GM11168 (cell line): ENCODE data around the gene JCAD.
"Not testable (repeated sequence)": the region's sequence is repeated elsewhere in the genome, so short reads cannot be mapped to it uniquely, and the experiment has no call there.

Experiments used
- in situ Hi-C: fragments of 300-500 bp; cut with MboI; formaldehyde crosslinking; loops from one replicate; pipeline ENCODE4 v1.12.0; 2022; ENCODE audit warnings: low sequenced_read_pairs; ENCODE audit not compliant: unreplicated experiment

Gene JCAD

DNA sequence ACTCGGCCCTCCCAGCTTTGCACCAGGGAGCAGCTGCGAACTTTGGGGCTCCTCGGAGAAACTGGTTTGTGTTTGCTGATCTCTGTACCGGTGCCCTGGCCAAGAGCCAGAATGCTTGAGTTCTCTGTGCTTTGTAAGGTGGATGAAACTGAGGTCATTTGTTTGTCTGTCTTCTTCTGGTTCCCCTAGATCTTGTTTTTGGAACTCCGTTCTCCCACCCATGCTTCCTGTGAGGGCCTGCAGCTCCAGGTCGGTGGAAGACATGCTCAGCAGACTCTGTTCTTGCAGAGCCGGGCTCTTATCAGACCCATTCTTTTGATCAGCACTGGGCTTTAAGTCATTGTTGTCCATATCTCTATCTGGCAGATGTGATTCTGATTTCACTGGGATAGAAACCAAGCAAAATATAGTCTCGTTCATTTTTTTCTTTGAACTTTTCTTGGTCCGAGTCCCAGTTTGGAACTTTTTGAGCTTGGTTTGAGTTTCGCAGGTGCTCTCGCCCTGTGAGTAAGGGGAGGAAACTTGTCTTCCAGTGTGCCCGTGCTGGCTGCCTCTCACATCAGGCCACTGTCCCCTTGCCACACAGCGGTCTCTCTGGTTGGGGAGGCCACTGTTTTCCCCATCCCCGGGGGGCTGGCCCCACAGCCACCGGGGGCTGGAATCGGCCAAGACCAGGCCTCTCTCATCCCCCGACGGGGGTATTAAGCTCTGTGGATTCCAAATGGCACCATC lies 31.2 kb downstream of the JCAD start:
- in situ Hi-C loops = no loop called here

DNA sequence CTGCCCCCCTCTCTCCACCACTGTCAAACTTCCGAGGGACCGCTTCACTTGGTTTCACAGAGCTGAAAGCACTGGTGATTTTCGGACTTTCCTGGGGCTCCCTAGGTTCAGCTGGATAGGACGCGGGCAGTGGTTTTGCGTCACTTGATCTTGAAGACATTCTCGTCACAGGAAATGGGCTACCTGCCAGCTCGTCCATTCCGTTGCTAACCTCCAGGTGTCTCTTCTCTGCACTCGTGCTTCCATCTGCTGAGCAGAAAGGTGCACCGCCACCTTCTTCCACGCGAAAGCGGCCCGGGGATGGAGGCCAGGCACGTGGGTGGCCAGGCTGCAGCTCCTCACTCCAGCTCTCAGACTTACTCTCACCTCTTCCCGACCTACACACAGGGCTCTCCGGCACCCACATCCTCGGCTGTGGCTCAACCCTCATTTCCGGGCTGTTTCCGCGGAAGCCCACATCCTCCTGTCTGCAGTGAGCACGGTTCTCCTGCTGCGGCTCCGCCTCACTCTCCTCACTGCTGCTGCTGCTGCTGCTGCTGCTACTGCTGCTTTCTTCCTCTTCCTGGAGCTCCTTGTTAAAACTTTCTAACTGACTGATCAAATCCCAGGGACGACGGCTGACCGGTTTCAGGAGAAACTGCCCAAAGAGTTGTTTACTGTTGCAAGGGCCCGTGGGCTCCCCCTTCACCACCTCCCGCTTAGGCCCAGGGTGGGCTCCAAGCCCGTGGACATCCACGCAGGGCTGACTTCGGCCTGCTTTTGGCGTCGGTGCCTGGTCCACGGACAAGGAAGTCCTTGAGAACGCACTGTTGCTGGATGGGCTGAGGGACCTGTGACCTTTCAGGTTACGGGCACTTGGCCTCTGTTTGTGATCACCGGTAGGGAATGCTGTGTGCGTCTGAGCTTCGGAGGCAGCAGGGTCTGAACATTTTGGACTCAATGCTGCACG lies 32.1 kb downstream of the JCAD start:
- in situ Hi-C loops = no loop called here

DNA sequence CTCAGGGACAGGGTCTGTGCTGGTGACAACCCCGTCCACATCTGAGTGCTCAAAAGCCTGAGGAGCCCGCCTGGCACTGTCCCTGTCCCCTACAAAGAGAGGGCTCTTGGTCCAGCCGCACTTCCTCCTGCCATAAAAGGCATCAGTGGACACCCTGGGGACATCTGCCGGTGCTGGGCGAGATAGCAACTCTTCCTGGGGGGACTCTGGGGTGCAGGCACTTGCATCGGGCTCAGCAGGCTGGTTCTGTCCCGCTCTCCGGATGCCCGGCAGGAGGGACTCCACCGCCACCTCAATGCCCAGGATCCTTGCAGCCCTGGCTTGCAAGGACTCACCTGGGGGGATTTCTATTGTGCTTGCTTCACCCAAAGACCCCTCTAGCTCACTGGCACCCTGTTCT lies 32.8 kb downstream of the JCAD start:
- in situ Hi-C loops = no loop called here

DNA sequence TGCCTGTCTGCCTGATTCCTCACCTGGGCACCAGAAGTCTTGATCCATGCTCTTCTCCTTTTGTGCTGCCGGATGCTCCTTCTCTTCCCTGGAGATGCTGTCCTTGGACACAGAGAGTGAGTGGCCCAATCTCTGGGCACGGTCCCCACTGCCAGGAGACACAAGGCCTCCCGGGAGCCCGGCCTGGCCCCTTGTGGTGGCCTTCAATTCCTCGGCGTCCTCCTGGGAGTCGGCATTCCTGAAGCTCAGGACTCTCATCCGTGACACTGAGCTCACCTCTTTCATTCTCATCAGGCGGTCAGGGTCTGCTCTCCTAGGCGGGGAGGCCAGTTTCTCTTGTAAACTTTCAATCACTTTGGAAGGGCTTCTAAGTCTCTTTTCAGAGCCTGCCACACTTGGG lies 33.3 kb downstream of the JCAD start:
- in situ Hi-C loops = no loop called here

DNA sequence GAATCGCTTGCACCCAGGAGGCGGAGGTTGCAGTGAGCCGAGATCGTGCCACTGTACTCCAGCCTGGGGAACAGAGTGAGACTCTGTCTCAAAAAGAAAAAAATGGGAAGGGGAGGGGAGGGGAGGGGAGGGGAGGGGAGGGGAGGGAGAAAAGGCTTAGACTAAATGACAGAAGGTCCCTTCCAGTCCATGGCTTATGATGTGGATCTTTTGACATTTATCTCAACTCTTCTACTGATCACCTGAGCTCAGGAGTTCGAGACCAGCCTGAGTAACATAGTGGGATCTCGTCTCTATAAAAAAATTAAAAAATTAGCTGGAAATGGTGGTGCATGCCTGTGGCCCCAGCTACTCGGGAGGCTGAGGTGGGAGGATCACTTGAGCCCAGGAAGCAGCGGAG lies 34.0 kb downstream of the JCAD start:
- in situ Hi-C loops = not testable (repeated sequence)

DNA sequence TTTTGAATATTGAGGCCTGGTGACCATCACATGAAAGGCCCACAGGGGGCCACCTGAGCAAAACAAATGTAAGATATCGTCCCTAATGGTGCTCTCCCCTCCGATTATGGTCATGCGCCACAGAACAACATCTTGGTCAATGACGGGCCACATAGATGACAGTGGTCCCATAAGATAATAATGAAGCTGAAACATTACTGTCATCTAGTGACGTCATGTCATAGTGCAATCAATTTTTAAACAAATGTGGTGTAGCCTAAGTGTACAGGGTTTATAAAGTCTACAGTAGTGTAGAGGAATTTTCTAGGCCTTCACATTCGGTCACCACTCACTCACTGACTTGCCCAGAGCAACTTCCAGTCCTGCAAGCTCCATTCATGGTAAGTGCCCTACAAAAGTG lies 36.8 kb downstream of the JCAD start:
- in situ Hi-C loops = loop anchor here (25.0 kb wide), 1 partner anchor 565 kb away; no protein-coding TSS in a partner anchor

DNA sequence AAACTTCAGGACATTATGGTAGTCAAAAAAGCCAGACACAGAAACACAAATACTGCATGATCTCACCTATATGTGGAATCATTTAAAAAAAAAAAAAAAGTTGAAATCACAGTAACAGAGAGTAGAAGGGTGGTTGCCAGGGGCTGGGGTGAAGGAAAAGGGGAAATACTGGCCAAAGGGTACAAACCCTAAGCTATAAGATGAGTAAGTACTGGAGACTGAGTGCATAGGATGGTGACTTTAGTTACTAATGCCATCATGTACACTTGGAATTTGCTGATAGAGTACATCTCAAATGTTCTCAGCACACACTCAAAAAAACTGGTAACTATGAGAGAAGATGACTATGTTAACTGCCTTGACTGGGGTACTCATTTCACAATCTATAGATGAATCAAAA lies 39.9 kb downstream of the JCAD start:
- in situ Hi-C loops = loop anchor here (25.0 kb wide), 1 partner anchor 568 kb away; no protein-coding TSS in a partner anchor

DNA sequence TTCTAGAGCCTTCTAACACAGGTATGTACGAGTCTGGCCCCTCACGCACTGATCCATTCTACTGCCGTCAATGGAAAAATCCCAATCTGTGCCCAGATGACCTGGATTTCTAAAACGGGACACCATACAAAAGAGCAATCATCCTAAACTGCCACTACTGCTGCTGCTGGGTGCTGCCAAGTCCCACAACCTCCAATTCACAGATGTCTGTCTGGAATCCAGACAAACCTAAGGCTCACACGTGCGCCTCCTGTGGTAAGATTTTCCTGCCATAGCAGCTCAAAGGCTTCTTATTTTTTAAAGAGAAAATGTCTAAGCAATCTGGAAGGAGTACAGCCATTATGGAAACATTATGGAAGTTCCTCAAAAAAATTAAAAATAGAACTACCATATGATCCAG lies 40.9 kb downstream of the JCAD start:
- in situ Hi-C loops = loop anchor here (25.0 kb wide), 1 partner anchor 569 kb away; no protein-coding TSS in a partner anchor

DNA sequence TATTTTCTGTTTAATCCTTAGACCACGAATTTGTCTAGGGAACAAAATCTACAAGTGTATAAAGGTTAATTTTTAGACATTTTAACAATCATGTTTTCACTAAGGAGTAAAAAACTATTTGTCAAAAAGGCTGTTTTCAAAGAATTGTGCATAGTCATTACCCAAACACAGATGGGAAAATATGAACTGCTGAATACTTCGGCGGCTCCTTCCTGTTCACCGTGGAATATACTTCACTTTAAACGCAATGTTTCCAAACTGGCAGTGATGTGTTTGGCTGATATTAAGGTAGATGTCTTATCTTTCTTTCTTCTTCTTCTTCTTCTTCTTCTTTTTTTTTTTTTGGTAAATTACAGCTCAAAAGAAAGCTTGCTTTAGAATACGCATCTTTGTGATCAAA lies 41.4 kb downstream of the JCAD start:
- in situ Hi-C loops = loop anchor here (25.0 kb wide), 1 partner anchor 569 kb away; no protein-coding TSS in a partner anchor

DNA sequence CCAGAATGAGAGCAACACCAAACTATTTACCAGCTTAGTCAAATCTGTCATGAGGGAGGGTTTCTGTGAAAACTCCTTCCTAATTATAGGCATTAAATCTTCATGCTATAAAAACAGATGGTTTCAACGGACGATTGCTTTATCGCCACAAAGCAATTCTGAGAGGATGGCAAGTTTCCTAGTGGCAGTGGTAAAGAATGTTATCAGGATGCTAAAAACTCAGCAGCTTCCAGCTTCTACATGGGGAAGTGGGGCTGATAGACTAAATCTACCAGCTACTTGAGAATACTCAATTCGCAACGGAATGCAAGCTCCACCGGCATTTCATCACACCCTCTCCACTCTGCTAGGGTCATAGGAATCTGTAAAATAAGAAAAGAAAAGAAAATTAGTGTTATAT lies 41.8 kb downstream of the JCAD start:
- in situ Hi-C loops = loop anchor here (25.0 kb wide), 1 partner anchor 570 kb away; no protein-coding TSS in a partner anchor

DNA sequence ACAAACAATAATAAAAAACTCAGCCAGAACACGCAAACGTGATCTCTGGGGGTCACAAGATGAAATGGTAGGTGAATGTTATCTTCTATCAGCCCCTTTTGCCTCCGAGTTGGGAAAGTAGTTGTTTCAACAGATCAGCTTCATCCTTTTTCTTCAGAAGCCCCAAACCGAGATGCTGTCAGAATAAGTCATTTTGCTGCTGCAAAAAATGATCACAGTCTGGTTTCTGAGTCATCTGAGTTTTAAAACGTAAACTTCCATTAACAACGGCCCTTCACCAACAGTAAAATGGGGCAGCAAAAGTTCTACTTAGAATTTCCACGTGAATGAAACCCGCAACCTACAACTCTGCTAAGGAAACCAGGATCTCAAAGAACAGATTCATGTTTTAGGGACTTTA lies 44.9 kb downstream of the JCAD start:
- in situ Hi-C loops = loop anchor here (25.0 kb wide), 1 partner anchor 573 kb away; no protein-coding TSS in a partner anchor

DNA sequence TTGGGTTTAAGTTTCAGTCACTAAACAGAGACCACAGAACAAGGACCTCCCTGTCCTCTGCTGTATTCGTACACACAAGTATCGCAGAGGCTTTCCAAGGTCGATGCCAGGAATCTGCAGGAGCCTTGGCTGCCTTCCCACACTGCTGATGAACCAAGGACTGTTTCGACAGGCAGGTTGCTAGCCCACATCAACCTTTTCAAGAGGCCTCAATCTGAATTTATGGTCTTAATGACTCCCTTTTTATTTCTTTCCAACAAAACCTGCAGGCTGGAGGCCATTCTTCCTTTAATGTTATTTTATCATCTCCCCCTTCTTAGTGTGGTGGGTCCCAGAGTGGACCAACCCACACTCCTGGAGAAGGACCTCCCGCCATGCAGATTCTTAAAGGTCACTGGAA lies 45.6 kb downstream of the JCAD start:
- in situ Hi-C loops = loop anchor here (25.0 kb wide), 1 partner anchor 574 kb away; no protein-coding TSS in a partner anchor

DNA sequence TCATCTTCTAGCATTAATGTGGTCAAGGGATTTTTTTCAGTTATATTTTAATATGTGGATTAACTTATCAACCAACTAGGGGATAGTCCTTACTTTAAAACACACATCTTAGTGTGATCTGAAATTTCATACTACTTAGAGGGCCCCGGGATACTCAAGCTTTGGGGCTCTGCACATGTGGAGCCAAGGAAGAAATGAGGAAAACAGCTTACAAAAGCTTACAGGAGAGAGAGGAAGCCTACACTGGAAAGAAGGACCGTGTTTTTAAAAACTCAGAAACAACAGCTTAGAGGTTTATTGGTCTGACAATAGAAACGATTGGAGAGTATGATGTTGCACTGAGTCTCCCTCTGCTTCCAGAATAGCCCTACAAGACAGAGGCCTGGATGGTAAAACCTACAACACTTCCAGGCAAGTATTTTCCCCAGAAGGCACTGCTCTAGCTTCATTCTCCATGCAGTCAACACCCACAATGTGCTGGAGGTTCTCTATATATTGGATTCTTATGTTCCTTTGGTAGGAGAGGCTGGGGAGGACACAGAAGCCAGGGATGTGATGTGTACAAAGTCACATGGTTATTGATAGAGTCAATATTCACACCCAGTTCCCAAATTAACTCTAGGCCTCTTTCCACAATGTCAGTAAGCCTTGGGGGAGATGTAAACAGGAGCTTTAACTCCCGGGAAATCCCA lies 47.3 kb downstream of the JCAD start:
- in situ Hi-C loops = loop anchor here (25.0 kb wide), 1 partner anchor 575 kb away; no protein-coding TSS in a partner anchor

DNA sequence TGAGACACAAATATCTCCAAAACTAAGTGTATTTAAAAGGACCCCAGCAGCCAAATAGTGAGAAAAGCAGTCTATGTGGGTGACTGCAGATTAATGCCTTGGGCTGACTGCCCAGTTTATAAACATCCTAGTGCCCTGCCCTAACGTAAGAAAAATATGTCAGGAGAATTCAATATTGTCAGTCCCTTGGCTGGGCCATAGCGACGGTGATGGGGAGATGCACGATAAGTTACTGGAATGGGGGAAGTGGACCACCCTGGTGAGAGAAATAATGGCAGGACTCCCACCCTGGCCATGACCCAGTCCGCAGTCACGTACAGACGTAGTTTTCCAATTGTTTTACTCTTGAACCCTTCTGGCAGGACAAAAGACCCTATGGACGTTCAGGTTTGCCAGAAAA lies 48.0 kb downstream of the JCAD start:
- in situ Hi-C loops = loop anchor here (25.0 kb wide), 1 partner anchor 576 kb away; no protein-coding TSS in a partner anchor

DNA sequence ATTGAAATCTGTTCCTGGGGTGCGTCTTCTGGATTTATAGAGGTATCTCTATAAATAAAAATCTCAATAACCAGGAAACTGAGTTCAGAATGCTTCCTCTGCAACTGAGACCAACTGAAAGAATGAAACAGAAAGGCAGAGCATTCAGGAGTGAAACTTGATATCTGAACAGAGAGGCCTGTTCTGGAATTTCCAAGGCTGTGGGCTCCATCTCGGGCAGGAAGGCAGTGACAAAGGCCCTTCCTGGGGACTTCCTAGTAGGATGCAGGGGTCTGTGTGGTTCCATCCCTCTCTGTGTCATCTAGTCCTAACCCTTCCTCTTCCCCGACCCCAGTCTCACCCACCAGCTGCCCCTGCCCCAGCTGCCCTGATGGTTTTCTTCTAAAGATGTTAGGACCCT lies 52.0 kb downstream of the JCAD start:
- in situ Hi-C loops = loop anchor here (10.0 to 25.0 kb wide), 2 partner anchors 247 to 580 kb away; no protein-coding TSS in a partner anchor

DNA sequence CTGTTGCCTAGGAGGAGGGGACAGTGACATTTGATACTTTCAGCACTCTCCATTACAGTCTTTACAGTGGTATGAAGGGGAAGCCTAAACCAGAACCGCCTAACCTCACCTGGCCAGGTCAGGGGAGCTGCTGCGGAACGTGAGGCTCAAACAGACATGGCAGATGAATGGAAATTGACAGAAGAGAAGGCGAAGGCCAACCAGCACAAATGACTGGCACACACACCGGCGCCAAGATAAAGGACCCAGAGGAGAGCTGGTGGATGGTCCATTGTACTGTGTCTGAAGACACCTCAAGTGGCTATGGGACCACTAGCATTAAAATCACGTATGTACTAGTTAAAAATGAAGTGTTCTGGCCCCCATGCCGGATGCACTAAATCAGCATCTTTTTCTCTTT lies 53.0 kb downstream of the JCAD start:
- in situ Hi-C loops = loop anchor here (10.0 to 25.0 kb wide), 2 partner anchors 248 to 581 kb away; no protein-coding TSS in a partner anchor

DNA sequence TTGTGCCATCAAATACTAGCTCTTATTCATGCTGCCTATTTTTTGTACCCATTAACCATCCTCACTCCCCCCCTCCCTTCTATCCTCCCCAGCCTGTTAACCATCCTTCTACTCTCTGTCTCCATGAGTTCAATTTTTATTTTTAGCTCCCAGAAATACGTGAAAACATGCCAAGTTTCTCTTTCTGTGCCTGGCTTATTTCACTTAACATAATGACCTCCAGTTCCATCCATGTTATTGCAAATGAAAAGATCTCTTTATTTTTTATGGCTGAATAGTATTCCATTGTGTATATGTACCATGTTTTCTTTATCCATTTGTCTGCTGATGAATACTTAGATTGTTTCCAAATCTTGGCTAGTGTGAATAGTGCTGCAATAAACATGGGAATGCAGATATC lies 54.3 kb downstream of the JCAD start:
- in situ Hi-C loops = loop anchor here (10.0 to 25.0 kb wide), 2 partner anchors 250 to 582 kb away; no protein-coding TSS in a partner anchor

DNA sequence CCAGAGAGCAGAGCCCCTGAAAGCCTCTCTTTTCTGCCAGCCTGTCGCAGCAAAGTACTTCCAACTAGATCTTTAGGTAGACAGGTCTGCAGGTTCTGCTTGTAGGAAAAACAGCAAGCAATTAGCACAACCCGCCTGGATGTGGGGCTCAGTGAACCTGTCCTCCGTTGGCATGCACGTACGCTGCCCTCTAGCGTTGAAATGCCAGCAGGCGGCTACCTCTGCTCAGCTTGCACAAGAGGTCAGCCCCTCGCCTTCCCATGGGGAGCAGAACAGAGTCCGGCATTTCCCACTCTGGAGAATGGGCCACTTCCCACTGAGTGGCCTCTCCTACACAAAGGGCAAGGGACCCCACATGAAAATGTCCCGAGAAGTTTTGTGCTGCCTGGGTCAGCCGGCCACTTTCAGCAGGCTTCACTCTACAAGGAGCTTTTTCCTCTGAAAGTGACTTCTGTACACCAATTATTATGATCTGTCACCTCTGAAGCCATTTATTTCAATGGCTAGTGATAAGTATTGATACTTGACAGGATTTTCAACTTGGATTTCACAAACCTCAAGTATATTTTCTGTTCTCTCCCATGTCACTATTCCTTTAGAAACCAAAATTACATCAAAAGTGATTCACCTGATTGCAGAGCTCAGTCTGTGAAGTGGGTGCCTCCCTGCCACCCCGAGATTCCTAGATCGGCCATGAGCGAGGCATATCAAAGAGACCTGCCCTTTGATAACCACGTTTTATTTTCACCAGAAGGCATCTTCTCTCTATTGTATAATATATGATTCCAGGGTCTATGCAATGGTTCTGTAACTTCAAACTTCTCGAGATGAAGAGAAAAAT lies 56.7 kb downstream of the JCAD start:
- in situ Hi-C loops = loop anchor here (10.0 to 25.0 kb wide), 2 partner anchors 252 to 585 kb away; no protein-coding TSS in a partner anchor
